ENCODE results near the gene PHF21B. TPM values are rescaled to one million over a fixed set of nuclear protein-coding genes. Genes with fewer than 3 reads are reported as not detected.

Gene PHF21B
- total RNA-seq, 2 donors from 2014 or later = 0.07 TPM; not detected in 1

GRCh38 chr22:44999687-45000086, 10.1 kb downstream of the PHF21B start:
- no peak for DNase-seq (ENCODE audit: low spot score in 2 of 2)
- ATAC-seq = no peak
- Mint-ChIP-seq H3K36me3 (no peaks in the 10 kb centered on the region), H3K9me3 (no peaks in the 10 kb centered on the region), H3K27ac (peak overlapping the region; percentile 4 to 21)

- Mint-ChIP-seq H3K36me3 (no peaks in the 10 kb centered on the region), H3K9me3 (no peaks in the 10 kb centered on the region), H3K27ac (peak overlapping the region; percentile 4 to 21)
- DNase-seq (ENCODE audit: low spot score in 2 of 2) = no peak
- ATAC-seq = no peak
Observed at GRCh38 chr22:44999231-44999630, 10.6 kb downstream of the PHF21B start.

- Mint-ChIP-seq H3K27ac (no peak overlapping the region), H3K9me3 (no peaks in the 10 kb centered on the region), H3K36me3 (no peaks in the 10 kb centered on the region)
- DNase-seq (ENCODE audit: low spot score in 2 of 2) (no peak), ATAC-seq (no peak)
Observed at GRCh38 chr22:44998296-44998695, 11.5 kb downstream of the PHF21B start.

GRCh38 chr22:44997060-44997459, 12.7 kb downstream of the PHF21B start:
- Mint-ChIP-seq H3K27ac (no peak overlapping the region), H3K36me3 (no peaks in the 10 kb centered on the region)
- no peak for ATAC-seq

GRCh38 chr22:44996648-44997047, 13.2 kb downstream of the PHF21B start:
- no peaks in the 10 kb centered on the region for H3K36me3 Mint-ChIP-seq
- no peak overlapping the region for H3K27ac Mint-ChIP-seq
- DNase-seq (ENCODE audit: low spot score in 2 of 2) (no peak), ATAC-seq (no peak)
- H3K9me3 Mint-ChIP-seq = no peaks in the 10 kb centered on the region

More at GRCh38 chr22:44997060-44997459, 12.7 kb downstream of the PHF21B start:
- H3K9me3 Mint-ChIP-seq = no peaks in the 10 kb centered on the region
- no peak for DNase-seq (ENCODE audit: low spot score in 2 of 2)

GRCh38 chr22:44996120-44996519, 13.7 kb downstream of the PHF21B start:
- no peak overlapping the region for H3K27ac Mint-ChIP-seq
- no peak for DNase-seq (ENCODE audit: low spot score in 2 of 2)
- ATAC-seq = no peak
- no peaks in the 10 kb centered on the region for H3K36me3 Mint-ChIP-seq
- H3K9me3 Mint-ChIP-seq = no peaks in the 10 kb centered on the region

GRCh38 chr22:44995715-44996114, 14.1 kb downstream of the PHF21B start:
- no peak for ATAC-seq
- no peak overlapping the region for H3K27ac Mint-ChIP-seq
- H3K9me3 Mint-ChIP-seq = no peaks in the 10 kb centered on the region
- H3K36me3 Mint-ChIP-seq = no peaks in the 10 kb centered on the region
- no peak for DNase-seq (ENCODE audit: low spot score in 2 of 2)

GRCh38 chr22:44995105-44995514, 14.7 kb downstream of the PHF21B start:
- Mint-ChIP-seq H3K27ac (no peak overlapping the region), H3K9me3 (no peaks in the 10 kb centered on the region), H3K36me3 (no peaks in the 10 kb centered on the region)
- no peak for ATAC-seq
- no peak for DNase-seq (ENCODE audit: low spot score in 2 of 2)

- Mint-ChIP-seq H3K36me3 (no peaks in the 10 kb centered on the region), H3K27ac (no peak overlapping the region), H3K9me3 (no peaks in the 10 kb centered on the region)
- DNase-seq (ENCODE audit: low spot score in 2 of 2) = no peak
- no peak for ATAC-seq
Observed at GRCh38 chr22:44994399-44995104, 15.3 kb downstream of the PHF21B start.

- ATAC-seq (no peak), DNase-seq (ENCODE audit: low spot score in 2 of 2) (no peak)
- no peaks in the 10 kb centered on the region for H3K9me3 Mint-ChIP-seq
- no peak overlapping the region for H3K27ac Mint-ChIP-seq
- no peaks in the 10 kb centered on the region for H3K36me3 Mint-ChIP-seq
Observed at GRCh38 chr22:44992166-44992565, 17.6 kb downstream of the PHF21B start.

- Mint-ChIP-seq H3K27ac (no peak overlapping the region), H3K9me3 (no peaks in the 10 kb centered on the region), H3K36me3 (no peaks in the 10 kb centered on the region)
- ATAC-seq = no peak
- DNase-seq (ENCODE audit: low spot score in 2 of 2) = no peak
Observed at GRCh38 chr22:44991218-44991617, 18.6 kb downstream of the PHF21B start.

- Mint-ChIP-seq H3K27ac (no peak overlapping the region), H3K9me3 (no peaks in the 10 kb centered on the region), H3K36me3 (no peaks in the 10 kb centered on the region)
- ATAC-seq (no peak), DNase-seq (ENCODE audit: low spot score in 2 of 2) (no peak)
Observed at GRCh38 chr22:44990810-44991209, 19.0 kb downstream of the PHF21B start.

- no peaks in the 10 kb centered on the region for H3K9me3 Mint-ChIP-seq
- H3K36me3 Mint-ChIP-seq = no peaks in the 10 kb centered on the region
- ATAC-seq = no peak
Observed at GRCh38 chr22:44990328-44990727, 19.5 kb downstream of the PHF21B start.

GRCh38 chr22:44988671-44989070, 21.1 kb downstream of the PHF21B start:
- ATAC-seq = no peak
- peaks cover 6% of the 10 kb centered on the region in 2 donors for H3K9me3 Mint-ChIP-seq
- DNase-seq (ENCODE audit: low spot score in 2 of 2) = no peak
- H3K36me3 Mint-ChIP-seq = no peaks in the 10 kb centered on the region
- H3K27ac Mint-ChIP-seq = no peak overlapping the region

More at GRCh38 chr22:44990328-44990727, 19.5 kb downstream of the PHF21B start:
- no peak overlapping the region for H3K27ac Mint-ChIP-seq
- DNase-seq (ENCODE audit: low spot score in 2 of 2) = no peak

- peaks cover 6 to 7% of the 10 kb centered on the region in 2 donors for H3K9me3 Mint-ChIP-seq
- DNase-seq (ENCODE audit: low spot score in 2 of 2) = no peak
- no peaks in the 10 kb centered on the region for H3K36me3 Mint-ChIP-seq
- H3K27ac Mint-ChIP-seq = no peak overlapping the region
- ATAC-seq = no peak
Observed at GRCh38 chr22:44986926-44987325, 22.9 kb downstream of the PHF21B start.

GRCh38 chr22:44985906-44986527, 23.8 kb downstream of the PHF21B start:
- DNase-seq (ENCODE audit: low spot score in 2 of 2) = no peak

GRCh38 chr22:44983878-44984482, 25.8 kb downstream of the PHF21B start:
- DNase-seq (ENCODE audit: low spot score in 2 of 2) (no peak), ATAC-seq (no peak)
- H3K36me3 Mint-ChIP-seq = no peaks in the 10 kb centered on the region
- no peak overlapping the region for H3K27ac Mint-ChIP-seq
- H3K9me3 Mint-ChIP-seq = peaks cover 6 to 7% of the 10 kb centered on the region in 2 donors

More at GRCh38 chr22:44985906-44986527, 23.8 kb downstream of the PHF21B start:
- no peak for ATAC-seq
- Mint-ChIP-seq H3K9me3 (peaks cover 6 to 7% of the 10 kb centered on the region in 2 donors), H3K36me3 (no peaks in the 10 kb centered on the region), H3K27ac (no peak overlapping the region)
